ENCODE results near the gene PDGFD. TPM values are rescaled to one million over a fixed set of nuclear protein-coding genes. Genes with fewer than 3 reads are reported as not detected.

The PDGFD gene
- total RNA-seq, 1 experiment from 2014 or later: not detected

GRCh38 chr11:104093426-104094280 is 70.3 kb downstream of the PDGFD start:
- no peak for DNase-seq (ENCODE audit: low read depth)

DNA sequence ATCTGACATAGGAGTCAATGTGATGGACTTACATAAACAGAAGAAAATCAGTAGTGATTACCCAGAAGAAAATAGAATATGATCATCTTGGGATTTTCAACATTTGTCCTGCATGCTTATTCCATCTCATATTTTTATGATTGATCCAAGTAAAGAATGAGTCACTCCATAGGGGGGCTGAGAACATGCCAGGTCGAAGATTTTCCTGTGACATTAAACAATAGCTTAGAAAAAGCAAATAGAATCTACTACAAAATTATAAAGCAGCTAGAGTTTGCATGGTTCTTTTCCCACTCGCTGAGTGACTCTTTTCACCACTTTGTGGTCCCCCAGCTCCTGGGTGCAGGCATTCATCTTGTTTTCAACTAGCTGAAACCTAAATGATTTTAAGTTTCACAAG is 71.2 kb downstream of the PDGFD start:
- no peak for DNase-seq (ENCODE audit: low read depth)

GRCh38 chr11:104091281-104092096 is 72.5 kb downstream of the PDGFD start:
- DNase-seq (ENCODE audit: low read depth): no peak

DNA sequence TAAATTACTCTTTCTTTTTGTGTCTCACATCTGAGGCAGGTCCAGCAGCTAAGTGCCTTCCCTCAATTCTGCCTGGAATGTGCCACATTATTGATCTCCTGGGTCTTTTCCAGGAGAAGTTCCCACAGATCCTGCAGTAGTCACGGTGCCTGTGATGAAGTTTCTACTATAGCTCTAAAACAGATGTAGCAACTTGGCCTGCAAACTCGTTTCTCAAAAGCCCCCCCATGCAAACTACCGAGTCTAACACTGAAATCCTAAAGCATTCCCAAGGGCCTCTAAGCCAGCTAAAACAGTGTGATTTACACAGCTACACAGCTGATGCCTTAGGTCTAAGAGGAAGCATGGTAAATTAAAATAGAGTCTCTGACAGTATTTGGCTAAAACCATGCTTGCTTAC is 73.2 kb downstream of the PDGFD start:
- DNase-seq (ENCODE audit: low read depth): no peak

- no peak for DNase-seq (ENCODE audit: low read depth)
These were observed 74.5 kb downstream of the PDGFD start for GRCh38 chr11:104089481-104089880.

- no peak for DNase-seq (ENCODE audit: low read depth)
These were observed 77.3 kb downstream of the PDGFD start for GRCh38 chr11:104086621-104087020.

DNA sequence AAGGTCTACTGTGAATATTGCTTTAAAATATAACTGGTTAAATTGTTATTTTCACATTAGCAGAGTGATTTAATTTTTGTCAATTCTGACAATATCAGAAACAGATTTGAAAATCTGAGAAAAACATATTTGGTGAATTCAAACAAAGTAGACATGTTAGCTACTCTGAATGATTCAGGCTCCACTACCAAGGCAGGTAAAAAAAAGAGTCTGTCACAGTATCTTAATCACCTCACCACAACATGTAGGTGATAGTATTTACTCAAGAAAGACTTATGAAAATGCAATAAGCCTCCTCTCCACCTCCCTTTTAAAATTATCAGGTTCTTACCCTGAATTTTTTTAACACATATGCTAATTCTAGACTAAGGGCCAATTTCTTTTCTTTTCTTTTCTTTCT is 85.0 kb downstream of the PDGFD start:
- no peak for DNase-seq (ENCODE audit: low read depth)

DNA sequence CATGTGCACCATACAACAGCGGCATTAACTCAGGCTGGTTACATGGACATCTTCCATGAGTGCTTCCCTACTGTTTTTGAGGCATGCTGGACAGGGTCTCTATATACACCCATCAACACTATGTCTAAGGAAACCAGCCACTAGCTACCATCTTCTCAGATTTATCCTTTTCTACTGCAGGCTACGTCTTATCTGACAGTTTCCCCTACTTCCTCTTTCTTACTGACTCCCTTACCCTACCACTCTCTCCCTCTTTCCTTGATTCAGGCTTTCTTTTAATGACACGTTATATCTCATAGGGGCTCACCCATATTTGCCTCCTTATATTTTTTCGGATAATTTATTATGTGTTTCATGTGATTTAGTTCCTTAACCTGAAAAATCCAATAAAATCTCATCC is 85.7 kb downstream of the PDGFD start:
- DNase-seq (ENCODE audit: low read depth): no peak

- no peak for DNase-seq (ENCODE audit: low read depth)
These were observed 87.5 kb downstream of the PDGFD start for GRCh38 chr11:104076455-104076854.

- no peak for DNase-seq (ENCODE audit: low read depth)
These were observed 88.2 kb downstream of the PDGFD start for GRCh38 chr11:104075706-104076105.

GRCh38 chr11:104075091-104075490 is 88.9 kb downstream of the PDGFD start:
- DNase-seq (ENCODE audit: low read depth): no peak

- no peak for DNase-seq (ENCODE audit: low read depth)
These were observed 89.8 kb downstream of the PDGFD start for GRCh38 chr11:104073950-104074705.

GRCh38 chr11:104067534-104067933 is 96.4 kb downstream of the PDGFD start:
- DNase-seq (ENCODE audit: low read depth): no peak

GRCh38 chr11:104064034-104064630 is 99.8 kb downstream of the PDGFD start:
- DNase-seq (ENCODE audit: low read depth): no peak

DNA sequence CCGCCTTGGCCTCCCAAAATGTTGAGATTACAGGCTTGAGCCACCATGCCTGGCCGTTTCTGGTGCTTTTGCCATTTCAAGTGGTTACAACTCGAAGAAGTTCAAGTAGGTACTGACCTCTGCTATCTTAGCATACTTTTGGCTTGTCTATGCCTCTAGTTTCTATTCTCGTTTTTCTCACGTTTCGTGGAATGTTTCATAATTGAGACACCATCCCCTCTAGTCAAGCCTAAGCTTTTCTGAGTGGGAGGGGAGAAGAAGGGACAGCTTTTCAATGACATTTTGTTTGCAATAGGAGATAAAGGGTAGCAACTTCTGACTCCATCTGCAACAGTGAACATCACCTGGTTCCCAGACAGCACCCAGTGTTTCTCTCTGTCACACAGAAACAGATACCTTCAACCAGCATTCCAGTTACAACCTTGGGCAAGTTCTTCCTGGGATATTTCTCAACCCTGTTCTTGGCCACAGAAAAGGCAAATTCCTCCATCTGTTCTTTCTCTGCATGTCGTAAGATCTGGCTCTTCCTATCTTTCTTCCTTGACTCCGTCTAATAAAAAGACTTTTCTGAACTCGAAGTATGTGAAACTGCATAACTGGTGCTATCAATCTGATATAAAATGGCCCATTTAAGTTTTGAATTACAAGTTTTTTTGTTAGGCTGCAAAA is 102.0 kb downstream of the PDGFD start:
- no peak for DNase-seq (ENCODE audit: low read depth)

DNA sequence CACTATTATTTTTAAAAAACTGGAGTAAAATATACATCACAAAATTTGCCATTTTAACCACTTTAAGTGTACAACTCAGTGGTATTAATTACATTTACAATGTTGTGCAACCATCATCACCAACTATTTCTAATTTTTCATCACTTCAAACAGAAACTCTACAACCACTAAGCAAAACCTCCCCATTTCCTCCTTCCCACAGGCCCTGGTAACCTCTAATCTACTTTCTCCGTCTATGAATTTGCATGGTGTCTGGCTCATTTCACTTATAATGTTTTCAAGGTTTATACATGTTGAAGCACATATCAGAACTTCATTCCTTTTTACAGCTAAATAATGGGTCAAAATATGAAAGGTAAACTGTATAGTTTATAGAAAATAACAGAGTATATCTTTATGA is 103.1 kb downstream of the PDGFD start:
- no peak for DNase-seq (ENCODE audit: low read depth)

DNA sequence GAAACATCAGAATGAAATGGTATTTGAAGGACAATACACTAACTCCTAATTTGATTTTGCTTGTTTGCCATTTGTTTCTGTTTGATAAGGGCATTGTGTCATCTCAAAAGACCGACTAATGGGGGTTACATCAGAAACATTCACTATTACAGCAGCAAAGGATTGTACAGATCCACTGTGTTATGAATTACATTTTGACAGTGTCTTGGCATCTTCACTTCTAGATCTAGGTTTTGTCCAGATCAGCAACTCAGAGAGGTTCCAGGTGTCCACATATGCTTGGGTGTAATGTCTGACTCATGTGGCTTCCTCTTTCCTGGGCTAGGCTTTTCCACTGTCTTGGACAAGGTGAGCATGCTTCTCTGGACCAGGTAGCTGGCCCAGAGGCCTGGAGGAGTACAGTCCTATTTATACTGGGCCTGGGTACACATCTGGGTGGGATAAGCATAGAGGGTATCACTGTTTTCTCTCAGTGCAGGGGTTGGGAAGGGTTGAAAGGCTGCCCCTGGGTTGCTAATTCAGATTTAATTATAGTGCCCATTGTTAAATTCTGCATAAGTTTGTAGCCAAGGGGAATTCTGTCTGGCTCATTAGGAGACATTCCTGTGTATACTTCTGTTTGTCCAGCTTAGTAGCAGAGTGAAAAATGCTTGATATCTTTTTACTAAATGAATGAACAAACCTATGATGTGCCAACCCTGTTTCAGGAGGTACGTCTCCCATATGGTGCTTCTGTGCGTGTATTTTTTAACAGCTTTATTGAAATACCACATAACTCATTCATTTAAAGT is 103.7 kb downstream of the PDGFD start:
- DNase-seq (ENCODE audit: low read depth): no peak

DNA sequence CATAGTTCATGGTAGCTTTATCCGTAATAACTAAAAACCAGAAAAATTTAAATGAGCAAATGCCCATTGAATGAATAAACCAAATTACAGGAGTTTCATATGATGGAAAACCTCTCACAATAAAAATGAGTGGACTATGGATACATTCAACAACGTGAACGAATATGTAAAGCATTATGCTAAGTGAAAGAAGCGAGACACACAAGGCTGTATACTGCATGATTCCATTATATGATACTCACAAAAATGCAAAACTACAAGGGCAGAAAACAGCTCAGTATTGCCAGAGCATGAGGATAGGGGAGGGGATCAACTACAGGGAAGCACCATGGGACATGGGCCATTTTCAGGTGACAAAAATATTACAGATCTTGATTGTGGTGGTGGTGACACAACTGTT is 105.3 kb downstream of the PDGFD start:
- DNase-seq (ENCODE audit: low read depth): no peak

DNA sequence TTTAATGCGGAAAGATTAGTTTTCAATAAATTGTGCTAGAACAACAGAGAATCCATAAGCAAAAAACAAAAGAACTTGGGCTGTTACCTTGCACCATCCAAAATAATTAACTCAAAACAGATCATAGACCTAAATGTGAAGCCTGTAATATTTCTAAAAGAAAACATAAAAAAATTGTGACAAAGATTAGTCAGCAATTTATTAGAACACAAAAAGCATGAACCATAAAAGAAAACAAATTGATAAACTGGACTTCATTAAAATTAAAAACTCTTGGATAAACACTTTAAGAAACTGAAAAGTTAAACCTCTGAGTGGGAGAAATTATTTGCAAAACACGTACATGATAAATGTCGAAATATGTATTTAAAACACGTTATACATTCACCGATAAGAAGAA is 106.0 kb downstream of the PDGFD start:
- no peak for DNase-seq (ENCODE audit: low read depth)

DNA sequence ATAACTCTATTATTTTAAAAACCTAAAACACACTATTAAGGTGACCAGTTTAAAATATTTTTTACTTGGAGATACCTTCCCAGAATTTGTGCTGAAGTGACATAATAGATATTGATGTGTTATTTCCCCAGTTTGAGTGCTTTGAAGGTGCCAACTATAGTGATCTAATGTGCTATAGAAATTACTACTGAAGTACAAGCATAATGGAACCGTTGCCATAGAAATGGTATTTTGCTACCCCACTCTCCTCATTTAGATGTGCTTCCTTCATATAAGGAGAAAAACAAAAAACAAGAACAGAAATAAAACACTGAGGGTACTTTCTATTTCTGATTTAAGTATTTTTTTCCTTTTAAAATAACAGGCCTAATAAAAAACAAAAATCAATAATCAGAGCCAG is 108.4 kb downstream of the PDGFD start:
- no peak for DNase-seq (ENCODE audit: low read depth)

All from RPMI7951 (cell line).